SK-N-SH treated with all-trans-retinoic acid at 6 μM for 48 hours (cell line): ENCODE data around the gene UNC80.

Experiments
- ATAC-seq: fragments of 200-7000 bp; cut with Tn5 transposase; 3 replicates; pipeline ENCODE4 v1.9.1; 2020; ENCODE audit warnings: mild to moderate bottlenecking, moderate library complexity
- ARNTL ChIP-seq: fragments of 450-650 bp; formaldehyde crosslinking; IDR thresholded peaks from 2 replicates; pipeline ENCODE4 v1.5.0; 2020; ENCODE audit warnings: low read depth, mild to moderate bottlenecking, moderate library complexity, borderline replicate concordance
- BACH2 ChIP-seq: fragments of 250-450 bp; sonication (Bioruptor Pico); IDR thresholded peaks from 2 replicates; pipeline ENCODE4 v1.9.0; 2021; ENCODE audit warnings: mild to moderate bottlenecking, borderline replicate concordance
- CSDC2 ChIP-seq: fragments of 250-450 bp; sonication (Bioruptor Pico); IDR thresholded peaks from 2 replicates; pipeline ENCODE4 v1.5.0; 2020; ENCODE audit warnings: mild to moderate bottlenecking, moderate library complexity
- CSRNP3 ChIP-seq: fragments of 250-450 bp; sonication (Bioruptor Pico); IDR thresholded peaks from 2 replicates; pipeline ENCODE4 v1.5.1; 2021; ENCODE audit warnings: mild to moderate bottlenecking, moderate library complexity
- ESRRG ChIP-seq: fragments of 250-450 bp; sonication (Bioruptor Pico); IDR thresholded peaks from 2 replicates; pipeline ENCODE4 v1.6.1; 2021; ENCODE audit warnings: mild to moderate bottlenecking
- GLIS3 ChIP-seq: fragments of 250-450 bp; sonication (Bioruptor Pico); IDR thresholded peaks from 2 replicates; pipeline ENCODE4 v1.5.0; 2020; ENCODE audit warnings: mild to moderate bottlenecking, moderate library complexity
- ISL1 ChIP-seq: fragments of 250-450 bp; sonication (Bioruptor Pico); IDR thresholded peaks from 2 replicates; pipeline ENCODE4 v2.1.2; 2022; ENCODE audit warnings: mild to moderate bottlenecking, moderate library complexity
- OSR1 ChIP-seq: fragments of 250-450 bp; sonication (Bioruptor Pico); IDR thresholded peaks from 2 replicates; pipeline ENCODE4 v1.8.0; 2022; ENCODE audit warnings: moderate library complexity, mild to moderate bottlenecking, inconsistent platforms
- POU6F1 ChIP-seq: fragments of 250-450 bp; sonication (Bioruptor Pico); IDR thresholded peaks from 2 replicates; pipeline ENCODE4 v1.8.0; 2021; ENCODE audit warnings: low read depth, mild to moderate bottlenecking, moderate library complexity, borderline replicate concordance
- RARB ChIP-seq: fragments of 250-450 bp; sonication (Bioruptor Pico); IDR thresholded peaks from 2 replicates; pipeline ENCODE4 v1.8.0; 2021; ENCODE audit warnings: mild to moderate bottlenecking, moderate library complexity
- SNAI2 ChIP-seq: fragments of 250-450 bp; sonication (Bioruptor Pico); IDR thresholded peaks from 2 replicates; pipeline ENCODE4 v1.5.0; 2020; ENCODE audit warnings: mild to moderate bottlenecking, moderate library complexity
- TCF4 ChIP-seq: fragments of 250-450 bp; sonication (Bioruptor Pico); IDR thresholded peaks from 2 replicates; pipeline ENCODE4 v1.8.0; 2021; ENCODE audit warnings: mild to moderate bottlenecking, moderate library complexity, borderline replicate concordance
- TOX ChIP-seq: fragments of 250-450 bp; sonication (Bioruptor Pico); IDR thresholded peaks from 2 replicates; pipeline ENCODE4 v1.8.0; 2021; ENCODE audit warnings: mild to moderate bottlenecking, moderate library complexity, borderline replicate concordance
- TSHZ2 ChIP-seq: fragments of 250-450 bp; sonication (Bioruptor Pico); IDR thresholded peaks from 2 replicates; pipeline ENCODE4 v1.5.0; 2020; ENCODE audit warnings: mild to moderate bottlenecking, moderate library complexity
- ZC3H10 ChIP-seq: fragments of 250-450 bp; sonication (Bioruptor Pico); IDR thresholded peaks from 2 replicates; pipeline ENCODE4 v1.5.1; 2021; ENCODE audit warnings: mild to moderate bottlenecking, moderate library complexity
- ZFP3 ChIP-seq: fragments of 250-450 bp; sonication (Bioruptor Pico); IDR thresholded peaks from 2 replicates; pipeline ENCODE4 v1.5.0; 2020; ENCODE audit warnings: mild to moderate bottlenecking, moderate library complexity
- ZFP30 ChIP-seq: fragments of 450-650 bp; formaldehyde crosslinking; IDR thresholded peaks from 2 replicates; pipeline ENCODE4 v1.5.0; 2022; ENCODE audit warnings: mild to moderate bottlenecking, moderate library complexity
- ZNF565 ChIP-seq: fragments of 450-650 bp; formaldehyde crosslinking; conservative IDR thresholded peaks from 2 replicates; pipeline ENCODE4 v1.5.0; 2020; ENCODE audit warnings: low read depth, mild to moderate bottlenecking, moderate library complexity
- ZNF70 ChIP-seq: fragments of 450-650 bp; formaldehyde crosslinking; IDR thresholded peaks from 2 replicates; pipeline ENCODE4 v1.5.0; 2020; ENCODE audit warnings: mild to moderate bottlenecking, moderate library complexity
- ZNF8 ChIP-seq: fragments of 450-650 bp; formaldehyde crosslinking; IDR thresholded peaks from 2 replicates; pipeline ENCODE4 v1.5.0; 2020; ENCODE audit warnings: mild to moderate bottlenecking, moderate library complexity
- TF ChIP-seq, protein P1 (sequence below): fragments of 250-450 bp; sonication (Bioruptor Pico); IDR thresholded peaks from 2 replicates; pipeline ENCODE4 v1.5.1; 2020; ENCODE audit warnings: low read depth, mild to moderate bottlenecking, moderate library complexity

The UNC80 gene

DNA sequence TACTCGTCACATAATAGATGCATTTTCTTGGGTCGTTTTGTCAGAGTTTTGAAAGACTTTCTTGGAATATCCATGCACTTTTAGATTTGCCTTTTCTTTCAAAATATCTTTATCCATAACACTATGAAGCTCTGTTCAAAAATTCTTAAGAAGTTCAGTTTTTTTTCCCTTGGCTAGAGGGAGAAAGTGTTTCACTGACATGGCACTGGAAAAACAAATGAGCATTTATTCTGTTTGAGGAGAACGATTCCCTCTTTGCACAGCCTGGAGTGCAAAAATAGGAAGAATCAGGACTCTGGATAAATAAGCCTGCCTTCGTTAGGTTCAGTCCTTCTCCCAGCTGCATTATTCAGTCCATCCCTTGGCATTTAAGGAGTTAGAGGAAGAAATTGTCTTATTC, 139.9 kb downstream of the UNC80 start:
- no peak for TF ChIP-seq RARB
- TF ChIP-seq ZFP3 (CRISPR knock-in tag) = no peak
- no peak for TF ChIP-seq ZNF70 (CRISPR knock-in tag)
- TF ChIP-seq ISL1 (CRISPR knock-in tag) = no peak
- TF ChIP-seq ESRRG = no peak
- TF ChIP-seq ZNF565 = no peak
- TF ChIP-seq OSR1 = no peak
- no peak for TF ChIP-seq SNAI2 (CRISPR knock-in tag)
- TF ChIP-seq CSRNP3 = no peak
- TF ChIP-seq, all 23 proteins: peak for 0
- no peak for ATAC-seq

DNA sequence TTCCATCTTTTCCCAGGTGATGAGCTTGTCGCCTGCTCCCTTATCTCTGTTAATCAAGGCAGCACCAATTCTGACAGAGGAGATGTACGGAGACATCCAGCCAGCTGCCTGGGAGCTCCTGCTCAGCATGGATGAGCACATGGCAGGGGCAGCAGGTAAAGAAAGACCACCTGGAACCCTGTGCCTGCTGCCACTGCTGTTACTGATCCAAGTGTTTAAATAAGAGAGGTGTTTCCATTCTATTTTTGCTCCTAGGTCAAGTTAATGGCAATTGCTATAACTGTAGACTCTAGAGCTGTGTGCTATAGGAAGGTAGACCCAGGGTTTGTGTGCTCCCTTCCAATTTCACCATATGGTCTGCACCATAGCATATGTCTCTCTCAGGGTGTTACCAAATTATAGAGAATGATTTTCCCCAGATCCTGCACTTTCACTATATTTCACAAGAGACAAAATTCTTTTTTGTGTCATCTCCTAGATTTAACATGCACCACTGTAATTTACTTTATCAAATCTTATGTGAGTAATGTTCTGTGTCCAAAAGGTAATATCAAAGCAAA, 142.2 kb downstream of the UNC80 start:
- ATAC-seq = no peak
- TF ChIP-seq TOX (CRISPR knock-in tag) (no peak), ARNTL (no peak), ISL1 (CRISPR knock-in tag) (no peak), BACH2 (CRISPR knock-in tag) (no peak), ZFP3 (CRISPR knock-in tag) (no peak), ESRRG (no peak), CSDC2 (CRISPR knock-in tag) (no peak), ZFP30 (CRISPR knock-in tag) (no peak), ZNF565 (no peak), TCF4 (CRISPR knock-in tag) (no peak), ZNF70 (CRISPR knock-in tag) (no peak), ZC3H10 (no peak)
- TF ChIP-seq, protein P1, sequence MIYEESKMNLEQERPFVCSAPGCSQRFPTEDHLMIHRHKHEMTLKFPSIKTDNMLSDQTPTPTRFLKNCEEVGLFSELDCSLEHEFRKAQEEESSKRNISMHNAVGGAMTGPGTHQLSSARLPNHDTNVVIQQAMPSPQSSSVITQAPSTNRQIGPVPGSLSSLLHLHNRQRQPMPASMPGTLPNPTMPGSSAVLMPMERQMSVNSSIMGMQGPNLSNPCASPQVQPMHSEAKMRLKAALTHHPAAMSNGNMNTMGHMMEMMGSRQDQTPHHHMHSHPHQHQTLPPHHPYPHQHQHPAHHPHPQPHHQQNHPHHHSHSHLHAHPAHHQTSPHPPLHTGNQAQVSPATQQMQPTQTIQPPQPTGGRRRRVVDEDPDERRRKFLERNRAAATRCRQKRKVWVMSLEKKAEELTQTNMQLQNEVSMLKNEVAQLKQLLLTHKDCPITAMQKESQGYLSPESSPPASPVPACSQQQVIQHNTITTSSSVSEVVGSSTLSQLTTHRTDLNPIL (CRISPR knock-in tag) = no peak

- TF ChIP-seq ESRRG (no peak), BACH2 (CRISPR knock-in tag) (no peak), TOX (CRISPR knock-in tag) (no peak), ISL1 (CRISPR knock-in tag) (peak; percentile 53)
- peak; percentile 85 for ATAC-seq
Observed at GRCh38 chr2:209917154-209917771, 145.6 kb downstream of the UNC80 start.

- TF ChIP-seq ZNF8 (CRISPR knock-in tag) = no peak
- TF ChIP-seq ZC3H10 = no peak
Observed at GRCh38 chr2:209918251-209918650, 146.6 kb downstream of the UNC80 start.

DNA sequence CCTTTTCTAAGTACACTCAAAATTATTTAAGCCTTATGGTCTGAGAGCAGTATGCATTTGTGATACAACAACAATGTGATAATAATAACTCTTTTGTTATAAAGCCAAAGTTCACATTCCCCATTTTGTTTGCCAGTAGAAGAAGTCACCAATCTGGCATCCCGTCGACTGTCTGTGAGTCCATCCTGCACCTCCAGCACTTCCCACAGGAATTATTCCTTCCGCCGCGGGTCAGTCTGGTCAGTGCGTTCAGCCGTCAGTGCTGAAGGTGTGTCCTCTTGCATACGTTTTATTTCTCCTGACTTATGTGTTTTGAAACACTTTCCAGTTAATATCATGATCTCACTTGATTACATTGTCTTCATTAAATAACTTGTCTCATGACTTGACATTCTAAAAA, 150.5 kb downstream of the UNC80 start:
- ATAC-seq = no peak
- no peak for TF ChIP-seq BACH2 (CRISPR knock-in tag)
- no peak for TF ChIP-seq ISL1 (CRISPR knock-in tag)
- TF ChIP-seq RARB = no peak
- TF ChIP-seq ZNF565 = no peak
- TF ChIP-seq ARNTL = no peak
- TF ChIP-seq CSDC2 (CRISPR knock-in tag) = no peak
- no peak for TF ChIP-seq ZFP30 (CRISPR knock-in tag)
- TF ChIP-seq ZNF8 (CRISPR knock-in tag) = no peak
- no peak for TF ChIP-seq TSHZ2 (CRISPR knock-in tag)
- TF ChIP-seq, all 23 proteins: peak for 0

More at GRCh38 chr2:209918251-209918650, 146.6 kb downstream of the UNC80 start:
- ATAC-seq = no peak

- ATAC-seq = no peak
- TF ChIP-seq ZNF70 (CRISPR knock-in tag) = no peak
- no peak for TF ChIP-seq CSRNP3
- TF ChIP-seq POU6F1 (CRISPR knock-in tag) = no peak
- TF ChIP-seq SNAI2 (CRISPR knock-in tag) = no peak
- no peak for TF ChIP-seq ZC3H10
- no peak for TF ChIP-seq TCF4 (CRISPR knock-in tag)
- no peak for TF ChIP-seq BACH2 (CRISPR knock-in tag)
- TF ChIP-seq GLIS3 = no peak
- TF ChIP-seq OSR1 = no peak
Observed at GRCh38 chr2:209929369-209929768, 157.7 kb downstream of the UNC80 start.
